Brain microvascular endothelial cell (primary cell): ENCODE data around the gene GTF3C5.
A peak's percentile ranks its signal among the peaks of the same experiment; 100 is the strongest.

ENCODE experiments used
- DNase-seq: peaks from one replicate; pipeline ENCODE4 v3.0.0-alpha.2; 2020
- H3K27ac ChIP-seq: fragments of 250-450 bp; sonication (Bioruptor Pico); 2 replicates; pipeline ENCODE4 v1.5.1; 2020; ENCODE audit warnings: mild to moderate bottlenecking, moderate library complexity
- H3K27me3 ChIP-seq: fragments of 250-450 bp; sonication (Bioruptor Pico); replicated peaks from 2 replicates; pipeline ENCODE4 v1.5.1; 2020; ENCODE audit warnings: mild to moderate bottlenecking
- H3K36me3 ChIP-seq: fragments of 250-450 bp; sonication (Bioruptor Pico); replicated peaks from 2 replicates; pipeline ENCODE4 v1.5.1; 2020; ENCODE audit warnings: mild to moderate bottlenecking
- H3K4me3 ChIP-seq: 2 replicates; pipeline ENCODE4 v1.5.1; 2011; ENCODE audit warnings: low read depth, mild to moderate bottlenecking, control low read depth, low read length, moderate library complexity
- in situ Hi-C: cut with HindIII; loops from 2 replicates; pipeline ENCODE4 v1.10.0; 2017; ENCODE audit warnings: low sequenced_read_pairs, low pct_ligation_motif_present
- TF ChIP-seq, protein P1 (sequence below): IDR thresholded peaks from 2 replicates; pipeline ENCODE4 v1.5.1; 2011; ENCODE audit warnings: low read depth, mild to moderate bottlenecking, moderate library complexity, low read length, control low read depth, inconsistent platforms; ENCODE audit errors: missing control alignments

Gene GTF3C5, protein sequence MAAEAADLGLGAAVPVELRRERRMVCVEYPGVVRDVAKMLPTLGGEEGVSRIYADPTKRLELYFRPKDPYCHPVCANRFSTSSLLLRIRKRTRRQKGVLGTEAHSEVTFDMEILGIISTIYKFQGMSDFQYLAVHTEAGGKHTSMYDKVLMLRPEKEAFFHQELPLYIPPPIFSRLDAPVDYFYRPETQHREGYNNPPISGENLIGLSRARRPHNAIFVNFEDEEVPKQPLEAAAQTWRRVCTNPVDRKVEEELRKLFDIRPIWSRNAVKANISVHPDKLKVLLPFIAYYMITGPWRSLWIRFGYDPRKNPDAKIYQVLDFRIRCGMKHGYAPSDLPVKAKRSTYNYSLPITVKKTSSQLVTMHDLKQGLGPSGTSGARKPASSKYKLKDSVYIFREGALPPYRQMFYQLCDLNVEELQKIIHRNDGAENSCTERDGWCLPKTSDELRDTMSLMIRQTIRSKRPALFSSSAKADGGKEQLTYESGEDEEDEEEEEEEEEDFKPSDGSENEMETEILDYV

DNA sequence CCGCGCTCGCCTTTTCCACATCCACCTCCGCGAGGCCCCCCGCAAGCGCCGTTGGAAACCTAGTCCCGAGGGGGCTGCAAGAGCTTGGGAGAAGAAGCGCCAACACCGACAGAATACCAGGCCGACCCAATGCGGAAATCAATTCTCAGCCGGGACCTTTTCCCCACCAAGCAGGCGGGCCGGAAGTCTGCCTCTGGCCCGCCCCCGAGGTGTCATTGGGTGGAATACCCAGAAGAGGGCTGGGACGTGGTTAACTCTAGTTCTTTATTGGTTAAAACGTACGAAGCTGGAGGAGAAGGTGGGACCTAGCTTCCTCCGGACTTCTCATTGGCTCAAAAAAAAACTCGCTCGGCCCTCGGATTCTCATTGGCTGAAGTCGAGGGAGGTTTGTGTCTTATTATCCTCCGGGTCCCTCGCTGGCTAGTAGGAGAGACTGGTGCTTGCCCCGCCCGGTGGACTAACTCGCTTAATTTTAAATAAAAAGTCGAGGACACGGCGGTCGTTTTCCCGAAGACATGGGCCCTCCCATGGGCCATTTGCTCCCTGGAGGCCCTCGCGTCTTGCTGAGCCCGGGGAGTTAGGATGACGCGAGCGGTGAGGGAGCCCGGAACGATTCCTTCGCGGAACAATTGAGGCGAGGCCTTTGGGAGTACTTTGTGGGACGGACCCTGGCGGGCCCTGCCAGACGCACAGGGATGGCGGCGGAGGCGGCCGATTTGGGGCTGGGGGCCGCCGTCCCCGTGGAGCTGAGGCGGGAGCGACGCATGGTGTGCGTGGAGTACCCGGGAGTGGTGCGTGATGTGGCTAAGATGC is at the start of gene GTF3C5:
TSS of gene GTF3C5 (plus strand) at position 681 of the 813 bp plus-strand sequence. CDS start at position 696, 15 bp downstream.
- TF ChIP-seq, protein P1, sequence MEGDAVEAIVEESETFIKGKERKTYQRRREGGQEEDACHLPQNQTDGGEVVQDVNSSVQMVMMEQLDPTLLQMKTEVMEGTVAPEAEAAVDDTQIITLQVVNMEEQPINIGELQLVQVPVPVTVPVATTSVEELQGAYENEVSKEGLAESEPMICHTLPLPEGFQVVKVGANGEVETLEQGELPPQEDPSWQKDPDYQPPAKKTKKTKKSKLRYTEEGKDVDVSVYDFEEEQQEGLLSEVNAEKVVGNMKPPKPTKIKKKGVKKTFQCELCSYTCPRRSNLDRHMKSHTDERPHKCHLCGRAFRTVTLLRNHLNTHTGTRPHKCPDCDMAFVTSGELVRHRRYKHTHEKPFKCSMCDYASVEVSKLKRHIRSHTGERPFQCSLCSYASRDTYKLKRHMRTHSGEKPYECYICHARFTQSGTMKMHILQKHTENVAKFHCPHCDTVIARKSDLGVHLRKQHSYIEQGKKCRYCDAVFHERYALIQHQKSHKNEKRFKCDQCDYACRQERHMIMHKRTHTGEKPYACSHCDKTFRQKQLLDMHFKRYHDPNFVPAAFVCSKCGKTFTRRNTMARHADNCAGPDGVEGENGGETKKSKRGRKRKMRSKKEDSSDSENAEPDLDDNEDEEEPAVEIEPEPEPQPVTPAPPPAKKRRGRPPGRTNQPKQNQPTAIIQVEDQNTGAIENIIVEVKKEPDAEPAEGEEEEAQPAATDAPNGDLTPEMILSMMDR, result no peak
- peak; percentile 97 for DNase-seq
- no peaks in the 10 kb centered on the region for H3K36me3 ChIP-seq
- peak within 1 kb of the TSS; percentile 94 for H3K4me3 ChIP-seq
- in situ Hi-C loops, result loop anchor here (25.0 kb wide), 1 partner anchor 107 kb away; no protein-coding TSS in a partner anchor
- peak within 1 kb of the TSS; percentile 87 for H3K27ac ChIP-seq
- no peaks in the 10 kb centered on the region for H3K27me3 ChIP-seq

DNA sequence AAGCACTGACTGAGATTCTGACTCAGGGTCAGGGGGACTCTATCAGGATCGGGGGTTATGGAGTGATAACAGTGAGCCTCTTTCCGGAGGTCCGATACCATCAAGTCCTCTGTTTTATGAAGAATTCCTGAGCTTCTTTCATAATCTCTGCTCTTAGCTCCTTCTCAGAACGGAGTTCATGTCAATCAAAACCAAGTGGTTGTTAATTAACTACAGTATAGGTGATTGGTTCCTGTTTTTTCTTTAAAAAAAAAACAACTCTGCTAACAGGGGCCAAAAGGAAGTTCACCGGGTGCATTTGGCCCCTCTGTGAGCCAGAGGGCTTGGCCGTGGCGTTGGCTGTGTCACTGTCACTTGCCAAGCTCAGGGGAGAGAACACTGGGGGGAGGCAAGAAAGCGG is 48.3 kb upstream of the GTF3C5 start:
- H3K27me3 ChIP-seq, result peaks cover 45% of the 10 kb centered on the region
- H3K4me3 ChIP-seq, result no peak overlapping the region
- TF ChIP-seq, protein P1, result no peak
- H3K27ac ChIP-seq, result no peak overlapping the region
- no peak for DNase-seq
- in situ Hi-C loops, result no loop called here
- no peaks in the 10 kb centered on the region for H3K36me3 ChIP-seq

DNA sequence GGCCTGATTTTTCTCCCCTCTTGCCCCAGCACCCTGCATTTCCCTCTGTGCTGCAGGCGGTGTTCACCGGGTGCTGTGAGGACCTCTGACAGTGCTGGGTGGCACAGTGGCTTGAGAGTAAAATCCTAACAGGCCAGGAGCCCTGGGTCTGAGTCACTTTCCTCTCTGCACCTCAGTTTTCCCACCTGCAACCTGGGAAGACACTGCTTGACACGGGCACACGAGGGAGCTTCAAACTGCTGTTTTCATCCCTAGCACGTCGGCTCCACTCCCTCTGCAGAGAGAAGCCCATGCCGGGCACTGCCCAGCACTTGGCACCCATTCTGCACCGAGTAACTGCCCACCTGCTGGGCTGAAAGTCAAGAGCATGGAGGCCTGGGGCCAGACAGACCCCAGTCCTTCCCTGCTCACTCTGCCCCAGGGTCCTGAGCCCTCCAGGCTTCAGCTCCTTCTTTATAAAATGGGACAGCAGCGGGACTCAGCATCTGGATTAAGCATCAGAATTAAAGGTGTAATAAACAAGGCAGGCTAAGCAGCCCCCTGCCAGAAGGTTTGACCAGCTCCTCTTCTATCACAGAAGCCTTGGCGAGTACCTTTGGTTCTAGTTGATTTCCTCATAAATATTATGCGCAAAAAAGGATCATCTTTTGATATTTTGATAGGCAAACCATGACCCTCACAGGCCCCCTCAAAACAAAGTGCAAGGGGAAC is 47.2 kb upstream of the GTF3C5 start:
- no peak overlapping the region for H3K27ac ChIP-seq
- in situ Hi-C loops, result no loop called here
- no peak overlapping the region for H3K4me3 ChIP-seq
- H3K36me3 ChIP-seq, result no peaks in the 10 kb centered on the region
- no peak for DNase-seq
- H3K27me3 ChIP-seq, result peaks cover 38% of the 10 kb centered on the region
- TF ChIP-seq, protein P1, result no peak

DNA sequence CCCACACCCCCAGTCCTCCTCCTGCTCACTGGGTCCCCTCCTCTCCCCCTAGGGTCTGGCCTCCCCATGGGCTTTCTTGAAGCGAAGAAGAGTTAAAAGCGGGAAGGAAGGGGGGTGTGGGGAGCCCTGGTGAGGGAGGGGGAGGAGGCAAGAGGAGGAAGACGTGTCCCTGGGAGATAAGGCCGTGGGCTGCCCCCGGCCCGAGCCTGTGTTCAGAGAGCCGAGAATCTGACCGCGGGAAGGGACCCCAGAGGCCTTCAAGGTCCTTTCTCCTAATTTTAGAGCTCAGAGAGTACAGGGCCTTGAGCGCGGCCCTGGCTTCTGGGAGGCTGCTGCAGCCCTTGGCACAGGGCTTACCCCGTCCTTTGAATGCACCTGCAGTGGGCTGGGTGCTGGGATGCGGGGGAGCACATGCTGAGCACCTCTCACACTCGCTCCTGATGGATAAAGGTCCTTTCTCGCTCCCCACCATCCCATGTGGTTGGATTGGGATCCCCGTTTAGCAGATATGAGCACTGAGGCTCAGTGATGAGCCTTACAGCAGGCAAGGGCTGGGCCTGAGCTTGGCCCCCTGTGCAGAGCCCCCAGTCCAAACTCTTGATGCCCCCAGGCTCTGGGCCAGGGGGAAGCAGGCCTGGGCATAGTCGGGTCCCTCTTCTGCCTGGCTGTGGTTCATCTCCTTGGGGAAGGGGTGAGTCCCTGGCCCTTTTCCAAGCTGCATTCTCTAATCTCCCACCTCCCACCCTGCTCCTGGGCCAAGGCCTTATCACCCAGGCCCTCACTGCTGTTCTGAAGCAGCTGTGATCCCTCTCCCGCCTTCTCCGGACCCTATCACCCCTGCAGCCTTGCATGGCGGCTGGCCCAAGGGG is 46.4 kb upstream of the GTF3C5 start:
- TF ChIP-seq, protein P1, result no peak
- in situ Hi-C loops, result no loop called here
- Histone ChIP-seq H3K4me3 (no peak overlapping the region), H3K36me3 (no peaks in the 10 kb centered on the region), H3K27me3 (peaks cover 32% of the 10 kb centered on the region), H3K27ac (no peak overlapping the region)
- no peak for DNase-seq

DNA sequence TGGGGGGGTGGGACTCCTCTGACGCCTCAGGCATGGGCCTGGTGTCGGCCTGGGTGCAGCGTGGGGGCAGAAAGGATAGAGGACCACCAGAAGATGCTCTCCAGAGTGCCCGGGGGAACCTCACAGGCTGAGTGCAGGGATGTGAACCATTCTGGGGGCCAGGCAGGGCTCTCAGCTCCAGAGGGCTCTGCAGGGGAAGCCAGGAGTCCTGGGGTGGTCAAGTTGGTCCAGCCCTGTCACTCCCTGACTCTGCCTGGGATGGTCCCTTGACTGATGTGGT is 45.8 kb upstream of the GTF3C5 start:
- peaks cover 28% of the 10 kb centered on the region for H3K27me3 ChIP-seq
- H3K4me3 ChIP-seq, result no peak overlapping the region
- in situ Hi-C loops, result no loop called here
- TF ChIP-seq, protein P1, result no peak
- H3K27ac ChIP-seq, result no peak overlapping the region
- H3K36me3 ChIP-seq, result no peaks in the 10 kb centered on the region
- no peak for DNase-seq
